ENCODE measurements around the gene TMEM14A.
"Not testable (repeated sequence)": the region's sequence is repeated elsewhere in the genome, so short reads cannot be mapped to it uniquely, and the experiment has no call there.

TMEM14A gene

DNA sequence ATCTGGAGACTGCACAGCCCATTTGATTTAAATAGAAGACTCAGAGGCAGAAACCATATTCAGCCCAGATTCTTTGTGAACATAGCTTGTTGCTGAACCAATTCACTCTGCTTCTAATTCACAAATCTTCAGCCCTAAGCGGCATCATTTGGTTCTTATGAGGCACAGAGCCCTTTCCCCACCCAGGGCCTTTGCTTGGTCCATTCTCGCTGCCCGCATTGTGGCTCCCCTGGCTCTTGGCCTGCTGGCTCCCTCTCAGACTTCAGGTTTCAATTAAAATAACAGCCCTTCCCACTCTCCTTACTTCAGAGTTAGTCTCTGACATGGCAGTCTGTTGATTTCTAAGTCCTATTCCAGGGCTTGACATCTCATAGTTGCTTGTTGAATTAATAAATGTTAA is 9.4 kb upstream of the TMEM14A start:
- no peak for DNase-seq

DNA sequence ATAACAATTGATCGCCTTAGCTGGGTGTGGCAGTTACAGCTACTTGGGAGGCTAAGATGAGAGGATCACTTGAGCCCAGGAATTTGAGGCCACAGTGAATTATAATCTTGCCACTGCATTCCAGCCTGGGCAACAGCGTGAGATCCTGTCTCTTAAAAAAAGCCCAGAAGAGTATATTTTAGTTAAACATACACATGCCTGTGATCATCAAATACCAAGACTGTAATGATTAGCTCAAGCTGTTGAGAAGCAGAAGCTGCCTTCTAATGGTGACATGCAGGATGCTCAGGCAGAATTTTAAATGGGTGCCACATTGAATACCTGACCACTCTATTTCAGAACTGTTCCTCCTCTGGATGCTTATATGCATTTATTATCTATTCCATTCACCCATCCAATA is 8.9 kb upstream of the TMEM14A start:
- DNase-seq, result no peak

DNA sequence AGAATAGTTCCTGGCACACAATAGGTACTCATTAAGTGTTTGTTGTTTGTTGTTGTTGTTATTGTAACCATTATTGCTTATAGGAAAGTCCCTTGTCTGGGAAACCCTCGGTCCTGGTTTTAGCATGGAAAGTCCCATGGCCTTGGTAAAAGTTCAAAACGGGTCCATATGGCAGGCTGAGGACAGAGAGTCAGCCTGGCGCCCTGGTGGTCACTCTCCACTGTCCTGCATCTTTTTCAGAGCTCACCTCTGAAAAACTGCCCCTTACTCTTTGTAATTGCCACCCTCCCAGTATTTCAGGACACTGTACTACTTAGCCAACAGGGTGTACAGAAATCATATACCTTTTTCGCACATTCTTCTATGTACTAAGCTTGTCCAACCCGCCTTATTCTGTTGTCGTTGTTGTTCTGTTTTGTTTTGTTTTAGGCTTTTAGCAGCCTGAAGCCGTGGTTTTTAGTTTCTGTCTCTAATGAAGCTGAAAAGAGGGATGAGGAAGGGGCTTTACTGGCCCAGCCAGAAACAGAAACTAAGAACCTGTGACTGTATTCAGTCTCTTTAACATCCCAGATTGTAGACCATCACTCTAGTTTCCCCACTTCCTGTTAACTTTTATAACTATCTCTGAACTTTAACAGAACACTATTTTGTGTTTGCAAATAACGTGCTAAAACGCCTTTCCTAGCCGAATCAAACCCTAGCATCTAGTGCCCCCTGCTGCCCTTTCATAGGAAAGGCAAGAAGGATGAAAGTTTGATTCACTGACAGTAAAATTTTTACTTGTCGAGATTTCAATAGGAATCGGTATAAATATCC is 7.6 kb upstream of the TMEM14A start:
- peak; percentile 49 for DNase-seq

DNA sequence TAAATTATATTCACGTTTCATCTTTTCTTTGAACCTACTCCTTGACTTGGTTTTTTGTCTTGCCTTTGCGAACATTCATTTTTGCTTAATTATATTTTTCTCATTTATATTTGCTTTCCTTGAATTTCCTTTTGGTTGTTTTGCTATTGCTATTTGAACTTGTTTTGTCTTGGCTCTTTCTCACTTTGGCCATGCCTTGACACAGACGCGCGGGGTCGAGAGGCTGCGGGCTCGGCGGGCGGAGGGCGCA is 7.1 kb upstream of the TMEM14A start:
- DNase-seq, result no peak

DNA sequence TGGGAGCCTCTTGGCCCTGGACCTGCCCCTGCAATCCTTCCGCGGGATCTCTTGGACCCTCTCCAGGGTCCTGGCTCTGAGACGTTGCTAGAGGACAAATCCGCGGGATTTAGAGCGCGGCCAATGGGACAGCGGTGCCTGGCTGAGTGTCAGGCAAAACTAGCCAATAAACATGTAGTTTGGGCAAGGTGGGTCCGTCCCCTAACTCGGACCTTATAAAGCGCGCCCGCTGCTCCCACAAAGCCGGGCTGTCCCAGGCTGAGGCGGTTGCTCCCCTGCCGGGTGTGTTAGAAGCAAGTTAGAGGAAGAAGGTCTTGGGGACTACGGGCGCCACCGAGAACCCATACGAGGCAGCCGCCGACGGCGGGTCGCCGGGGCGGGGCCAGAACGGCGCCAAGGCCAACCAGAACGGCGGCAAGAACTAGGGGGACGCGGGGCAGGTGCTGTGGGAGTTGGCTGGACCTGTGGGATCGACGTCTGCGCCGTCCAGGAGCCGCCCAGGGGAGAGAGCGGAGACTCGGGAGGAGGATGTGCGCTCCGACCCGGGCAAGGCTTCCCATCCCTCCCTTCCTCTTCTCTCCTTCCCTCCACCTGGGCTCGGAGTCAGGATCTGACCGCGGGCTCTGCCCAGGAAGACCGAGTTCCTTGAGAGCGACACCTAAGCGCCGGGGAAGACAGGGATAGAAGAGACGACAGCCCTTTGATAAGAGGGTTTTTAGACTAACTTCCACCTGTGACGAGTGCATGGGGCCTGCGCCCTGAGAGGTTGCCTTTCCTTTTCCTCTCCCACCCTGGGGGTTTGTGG is 6.5 kb upstream of the TMEM14A start:
- peak; percentile 89 for DNase-seq

DNA sequence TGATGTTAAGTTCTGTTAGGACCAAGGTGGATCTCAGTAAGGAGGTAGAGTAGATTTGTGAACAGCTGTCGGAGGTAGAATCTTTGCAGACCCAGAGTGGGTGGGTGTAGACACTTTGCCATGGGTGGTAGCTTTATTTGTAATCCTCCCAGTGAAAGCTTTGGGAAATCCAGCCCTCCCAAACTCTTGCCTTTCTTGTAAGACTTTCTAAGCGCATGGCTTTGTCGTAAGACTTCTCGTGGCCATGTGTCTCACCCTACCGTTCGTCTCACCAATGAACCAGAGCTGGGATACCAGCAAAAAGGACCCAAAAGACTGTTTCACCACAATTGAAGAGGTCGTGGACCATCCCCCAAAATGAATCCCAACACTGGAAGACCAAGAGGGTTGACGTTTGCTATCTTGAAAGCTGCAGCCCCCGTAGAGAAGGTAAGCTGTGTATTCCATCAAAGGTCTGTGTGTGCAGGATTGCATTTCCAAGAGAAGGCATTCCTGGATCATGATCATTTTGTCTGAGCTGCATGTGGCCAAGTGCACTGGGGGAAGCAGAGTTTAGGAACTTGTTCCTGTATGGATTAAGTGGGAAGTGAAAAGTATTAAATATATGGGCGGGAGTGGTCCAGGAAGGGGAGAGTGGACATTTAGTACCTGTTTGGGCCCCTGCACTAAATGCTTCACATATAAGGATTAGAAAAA is 5.8 kb upstream of the TMEM14A start:
- DNase-seq, result no peak

DNA sequence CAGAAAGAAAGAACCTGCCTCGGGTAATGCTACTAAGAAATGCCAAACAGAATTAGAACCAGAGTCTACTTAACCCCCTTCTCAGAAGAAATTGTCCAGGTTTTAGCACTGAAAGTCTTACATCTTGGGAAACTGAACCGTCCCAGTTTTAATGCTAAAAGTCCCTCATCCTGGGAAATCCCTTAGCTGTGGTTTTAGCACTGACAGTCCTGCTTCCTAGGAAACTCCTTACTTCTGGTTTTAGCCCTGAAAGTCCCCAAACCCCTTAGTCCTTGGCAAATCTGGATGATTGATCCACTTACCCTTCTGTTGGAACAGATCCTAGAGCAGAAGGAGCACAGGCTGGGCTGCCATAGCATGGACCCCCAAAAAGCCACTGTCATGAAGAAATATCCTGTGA is 4.8 kb upstream of the TMEM14A start:
- DNase-seq, result no peak

DNA sequence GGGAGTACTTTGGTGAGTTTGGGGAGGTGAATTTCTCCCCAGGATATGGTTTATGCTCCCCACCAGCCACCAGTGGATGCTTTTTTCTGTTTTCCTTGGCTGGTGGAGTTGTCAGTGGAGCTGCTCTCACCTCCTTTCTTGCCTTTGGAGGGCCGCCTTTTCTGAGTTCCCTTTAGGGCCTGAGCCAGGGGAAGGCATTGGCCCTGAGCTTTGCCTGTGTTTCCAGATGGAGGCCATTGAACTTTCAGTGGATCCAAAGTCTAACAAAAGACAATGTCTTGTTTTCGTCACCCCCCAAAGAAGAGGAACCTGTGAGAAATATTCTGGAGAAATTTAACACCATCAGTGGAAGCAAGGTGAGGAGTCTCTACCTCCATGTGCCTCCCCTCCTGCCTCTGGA is 4.4 kb upstream of the TMEM14A start:
- no peak for DNase-seq

DNA sequence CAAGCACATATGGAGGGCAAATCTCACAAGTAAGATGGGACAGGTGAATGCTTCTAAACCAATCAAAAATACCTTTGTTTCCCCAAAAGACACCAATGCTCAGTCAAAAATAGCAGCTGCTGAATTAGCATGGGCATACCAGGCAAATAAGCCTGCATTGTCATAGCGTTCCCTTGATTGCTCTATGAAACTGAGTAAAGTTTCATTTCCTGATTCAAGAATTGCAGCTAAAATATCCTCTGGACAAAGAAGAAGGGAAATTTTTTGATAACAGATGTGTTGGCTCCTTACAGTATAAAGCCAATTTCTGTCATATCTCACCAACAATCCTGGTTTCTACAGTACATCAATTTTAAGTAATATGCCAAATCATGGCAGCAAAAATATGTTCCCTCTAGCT is 3.3 kb upstream of the TMEM14A start:
- no peak for DNase-seq

DNA sequence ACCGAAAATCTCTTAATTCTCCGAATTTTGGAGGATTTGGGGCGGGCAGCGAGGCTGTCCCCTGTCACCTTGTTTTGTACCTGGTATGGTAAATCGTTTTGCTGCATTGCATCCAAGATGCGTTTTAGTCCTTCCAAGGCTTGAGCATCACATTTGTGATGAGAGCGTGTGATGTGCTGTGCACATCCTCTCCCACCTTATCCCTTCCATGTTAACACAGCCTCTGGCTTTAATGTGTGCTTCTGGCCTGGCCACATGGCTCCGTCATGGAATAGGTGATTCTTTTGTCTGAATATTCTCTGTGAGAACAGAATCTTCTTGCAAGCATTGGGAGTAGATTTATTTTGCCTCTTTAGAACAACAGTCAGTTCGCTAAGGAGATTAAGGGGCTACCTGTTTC is 763 bp downstream of the TMEM14A start:
- DNase-seq, result no peak

DNA sequence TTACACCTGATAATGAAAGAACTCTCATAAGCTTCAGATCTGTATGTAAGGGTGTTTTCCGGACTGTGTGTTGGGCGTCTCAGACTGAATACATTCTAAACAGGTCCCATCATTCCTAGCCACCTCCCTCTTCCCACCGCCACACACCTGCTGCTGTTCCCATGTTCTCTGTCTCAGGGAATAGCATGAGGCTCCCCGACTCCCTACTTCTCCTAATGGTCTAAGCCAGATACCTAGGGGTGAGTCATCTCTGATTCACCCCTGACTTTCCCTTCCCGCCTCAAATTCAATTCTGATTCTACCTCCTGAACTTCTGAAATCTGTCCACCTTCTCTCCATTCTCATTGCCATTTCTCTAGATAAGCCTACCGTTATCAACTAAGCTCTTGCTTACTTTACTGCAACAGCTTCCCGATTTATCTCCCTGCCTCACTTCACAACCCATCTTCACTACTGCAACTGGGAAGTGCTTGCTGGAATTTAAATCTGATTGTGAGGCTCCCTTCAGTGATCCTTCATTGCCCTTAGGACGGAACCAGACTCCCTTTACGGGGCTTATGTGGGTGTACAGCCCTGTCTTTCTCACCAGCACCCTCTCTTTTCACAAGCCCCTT is 1.6 kb downstream of the TMEM14A start:
- DNase-seq, result no peak

DNA sequence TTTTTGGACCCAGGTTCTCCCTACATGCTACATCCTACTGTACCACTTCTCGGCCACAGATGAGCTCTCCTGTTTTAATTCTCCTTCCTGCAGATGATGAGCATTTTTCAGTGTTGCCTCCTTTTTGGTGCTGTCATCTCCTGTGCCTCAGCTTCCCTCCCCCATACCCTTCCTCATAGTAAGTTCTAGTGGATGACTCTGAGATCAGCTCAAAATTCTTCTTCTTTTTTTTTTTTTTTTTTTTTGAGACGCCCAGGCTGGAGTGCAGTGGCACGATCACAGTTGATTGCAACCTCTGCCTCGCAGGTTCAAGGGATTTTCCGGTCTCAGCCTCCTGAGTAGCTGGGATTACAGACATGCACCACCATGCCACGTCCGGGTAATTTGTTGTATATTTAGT is 3.8 kb downstream of the TMEM14A start:
- no peak for DNase-seq

DNA sequence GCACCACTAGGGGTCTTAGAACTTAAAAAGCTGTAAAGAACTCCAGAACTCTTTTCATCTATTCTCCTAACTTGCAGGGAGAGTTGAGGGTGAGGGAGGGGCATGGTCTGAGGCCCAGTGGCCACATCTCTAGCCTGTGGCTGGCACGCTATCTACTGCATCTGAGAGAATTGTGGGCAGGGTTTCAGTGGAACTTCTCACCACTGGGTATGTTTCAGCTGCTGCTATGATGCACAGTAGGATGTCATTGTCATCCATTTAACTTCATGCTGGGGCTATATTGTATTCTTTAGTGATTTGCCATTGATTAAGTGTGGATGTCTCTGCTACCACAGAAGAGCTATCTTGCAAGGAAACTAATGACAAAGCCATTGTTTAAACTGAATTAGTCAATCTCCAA is 4.5 kb downstream of the TMEM14A start:
- DNase-seq, result no peak

DNA sequence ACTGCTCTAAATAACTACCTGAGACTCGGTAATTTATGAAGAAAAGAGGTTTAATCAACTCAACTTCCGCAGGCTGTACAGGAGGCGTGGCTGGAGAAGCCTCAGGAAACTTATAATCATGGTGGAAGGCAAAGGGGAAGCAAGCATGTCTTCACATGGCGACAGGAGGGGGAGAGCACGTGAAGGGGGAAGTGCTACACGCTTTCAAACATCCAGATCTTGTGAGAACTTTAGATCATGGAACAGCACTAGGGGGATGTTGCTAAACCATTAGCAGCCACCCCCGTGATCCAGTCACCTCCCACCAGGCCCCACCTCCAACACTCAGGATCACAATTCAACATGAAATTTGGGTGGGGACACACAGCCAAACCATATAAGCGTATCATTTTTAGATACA is 5.7 kb downstream of the TMEM14A start:
- DNase-seq, result not testable (repeated sequence)

DNA sequence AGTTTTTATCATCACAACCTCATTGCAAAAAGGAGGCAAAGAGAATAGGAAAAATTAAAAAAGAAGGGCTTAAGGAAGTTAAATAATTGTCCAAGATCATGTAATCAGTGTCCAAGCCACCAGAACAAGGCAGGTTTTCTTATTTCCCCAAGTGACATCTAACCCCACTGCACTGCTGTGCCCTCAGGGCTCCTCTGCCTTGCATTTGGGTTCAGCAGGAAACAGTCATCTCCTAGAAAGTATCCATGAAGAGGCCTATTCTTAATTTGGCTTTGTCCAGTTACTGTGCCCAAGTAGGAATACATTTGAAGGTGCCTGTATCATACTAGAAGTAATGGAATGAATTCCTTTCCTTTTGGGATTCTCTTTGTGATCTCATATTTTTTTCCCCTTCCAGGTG is 10.5 kb downstream of the TMEM14A start:
- DNase-seq, result no peak

DNA sequence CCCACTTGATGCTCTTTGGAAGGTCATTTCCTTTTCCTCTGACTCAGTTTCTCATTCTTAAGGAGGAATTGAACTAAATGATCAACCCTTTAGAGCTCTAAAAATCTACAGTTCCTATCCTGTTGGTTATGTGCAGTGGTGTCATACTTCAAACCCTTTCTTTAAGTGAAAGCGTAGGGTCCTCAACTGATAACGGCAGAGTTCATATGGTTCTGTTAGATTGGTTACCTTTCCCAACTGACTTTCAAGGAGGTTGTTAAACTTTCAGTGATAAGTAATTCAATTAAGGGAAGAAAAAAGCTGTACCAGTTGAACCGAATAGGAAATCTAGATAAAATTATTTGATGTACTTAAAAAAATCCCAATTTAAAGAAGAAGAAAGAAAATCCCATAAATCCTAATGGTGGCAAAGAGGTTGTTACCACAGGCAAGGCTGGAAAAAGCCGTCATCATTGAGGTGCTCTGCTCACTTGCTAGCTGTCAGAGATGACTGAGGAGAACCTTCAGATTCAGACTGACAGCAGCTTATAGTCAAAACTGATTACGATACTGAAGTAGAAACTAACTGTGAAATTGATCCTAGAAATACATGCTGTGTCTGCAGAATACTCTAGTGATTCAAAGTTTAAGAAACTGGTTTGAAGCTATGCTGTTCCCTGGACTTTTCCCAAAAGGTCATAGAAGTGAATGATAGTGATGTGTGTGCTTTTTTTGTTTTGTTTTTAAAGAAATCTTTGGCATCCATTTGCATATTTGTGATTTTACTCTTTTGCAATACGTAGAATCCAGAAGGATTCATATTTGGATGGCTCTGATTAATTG is 16.2 kb downstream of the TMEM14A start:
- DNase-seq, result no peak

DNA sequence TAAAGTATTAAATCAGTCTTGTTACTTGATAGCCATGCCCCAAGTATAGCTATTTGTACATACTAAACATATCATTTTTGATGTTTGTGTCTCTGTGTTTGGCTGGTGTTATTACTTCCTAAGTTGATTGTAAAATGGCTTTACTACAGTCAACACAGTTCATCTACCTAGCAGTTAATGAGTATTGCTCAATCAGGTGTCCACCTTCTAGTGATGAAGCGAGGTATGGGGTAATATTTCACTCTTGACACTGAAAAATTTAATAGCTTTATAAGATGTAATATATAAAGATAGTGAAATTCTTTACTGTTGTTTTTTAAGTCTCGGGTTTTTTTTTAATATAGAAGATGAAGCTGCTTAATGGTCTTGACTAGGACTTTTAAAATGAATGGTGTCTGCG is 18.9 kb downstream of the TMEM14A start:
- DNase-seq, result no peak

DNA sequence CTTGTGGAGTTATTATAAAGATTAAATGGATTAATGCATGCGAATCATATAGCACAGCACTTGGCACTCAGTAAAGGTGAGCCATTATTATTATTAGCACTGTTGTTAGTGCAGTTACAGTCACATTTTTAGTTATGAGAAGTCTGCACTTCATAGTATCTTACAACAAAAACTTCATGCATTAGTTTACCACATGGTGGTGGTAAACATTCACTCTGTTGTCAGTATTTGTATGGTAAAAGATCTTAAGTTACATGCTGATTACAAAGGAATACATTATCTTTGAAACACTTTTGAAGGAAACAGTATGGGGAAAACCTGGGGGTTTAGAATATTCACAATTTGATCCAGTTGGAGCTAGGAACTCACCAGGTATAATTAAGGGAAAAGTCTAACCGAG is 20.8 kb downstream of the TMEM14A start:
- no peak for DNase-seq

DNA sequence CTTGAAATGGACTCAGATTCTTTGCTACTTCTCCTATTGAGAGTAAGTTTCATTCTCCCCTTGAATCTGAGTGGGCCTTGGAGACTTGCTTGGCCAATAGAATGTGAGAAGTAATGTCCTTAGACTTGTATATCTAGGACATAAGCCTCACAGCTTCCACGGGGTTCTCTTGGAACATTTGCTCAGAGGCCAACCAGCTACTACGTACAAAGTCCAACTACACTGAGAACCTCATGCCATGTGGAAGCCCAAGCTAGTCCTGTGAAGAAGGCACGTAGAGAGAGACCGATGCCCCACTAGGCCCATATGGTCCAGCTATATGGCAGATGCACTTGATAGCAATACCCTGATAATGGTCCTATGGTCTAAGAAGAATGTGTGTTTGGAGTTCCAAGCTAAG is 22.9 kb downstream of the TMEM14A start:
- no peak for DNase-seq

DNA sequence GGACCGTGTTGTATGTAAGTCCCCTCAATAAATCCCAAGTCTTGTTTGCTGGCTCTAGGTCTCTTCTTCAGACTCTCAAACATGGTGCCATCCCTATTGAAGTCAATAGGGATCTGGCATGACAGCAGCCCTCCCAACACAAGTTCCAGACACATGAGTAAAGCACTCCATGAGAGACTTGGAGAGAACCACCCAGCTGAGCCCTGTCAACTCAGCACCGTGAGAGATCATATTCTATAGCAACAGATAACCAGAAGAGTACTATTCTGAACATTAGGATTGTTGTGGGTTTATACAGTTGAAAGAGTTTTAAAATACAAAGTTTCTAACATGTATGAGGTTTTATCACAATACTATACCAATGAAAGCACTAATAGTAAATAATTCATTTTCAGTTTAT is 23.5 kb downstream of the TMEM14A start:
- DNase-seq, result no peak

DNA sequence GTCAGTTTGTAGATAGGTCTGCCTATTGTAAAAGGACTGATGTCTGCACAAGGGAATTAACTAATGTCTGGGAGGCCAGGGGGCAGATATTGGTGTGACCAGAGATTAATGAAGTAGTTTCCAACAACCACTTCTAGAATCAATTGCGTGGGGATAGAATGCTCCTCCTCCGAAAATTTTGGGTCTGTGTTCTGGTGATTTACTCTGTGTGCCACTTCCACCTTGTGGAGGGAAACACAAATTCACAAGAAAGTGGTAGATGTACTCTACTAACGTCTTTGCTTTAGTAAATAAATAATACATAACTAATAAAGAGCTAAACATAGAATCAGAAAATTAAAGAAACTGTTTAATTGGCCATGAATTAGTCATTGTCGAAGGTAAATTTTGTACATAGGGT is 25.5 kb downstream of the TMEM14A start:
- no peak for DNase-seq

DNA sequence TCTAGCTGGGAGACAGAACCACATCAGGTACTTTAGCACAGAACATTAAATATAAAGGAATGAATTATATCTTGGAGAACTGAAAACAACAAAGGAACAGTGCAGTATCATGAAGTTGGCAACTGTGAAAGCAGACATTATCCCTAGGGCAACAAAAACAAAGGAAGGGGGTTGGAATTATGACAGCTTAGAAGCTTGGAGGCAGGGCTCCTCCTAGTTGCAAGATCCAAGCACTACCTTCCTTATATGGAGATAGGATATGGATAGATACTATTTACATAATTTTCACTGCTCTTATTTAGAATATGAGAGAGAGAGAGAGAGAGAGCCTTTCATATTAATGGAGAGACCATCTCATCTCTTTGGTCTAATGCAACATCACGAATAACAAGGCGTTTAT is 27.0 kb downstream of the TMEM14A start:
- DNase-seq, result no peak

DNA sequence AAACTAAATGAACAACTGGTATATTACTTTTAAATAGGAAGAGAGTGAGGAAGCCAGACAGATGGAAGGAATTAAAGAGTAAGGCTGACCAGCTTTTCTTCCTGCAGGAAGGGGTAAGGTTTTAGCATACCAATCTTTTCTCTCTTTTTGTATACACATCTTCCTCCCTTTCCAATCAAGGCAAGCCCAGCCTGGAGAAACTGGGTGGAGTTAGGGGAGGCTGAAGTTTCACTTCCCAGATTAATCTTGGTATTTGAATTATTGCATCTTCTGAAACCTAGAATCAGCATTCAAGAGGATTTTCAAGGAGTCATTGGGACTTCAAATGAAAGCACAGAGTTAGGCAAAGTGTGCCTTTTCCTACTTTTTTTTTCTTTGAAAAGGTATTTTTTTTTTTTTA is 33.1 kb downstream of the TMEM14A start:
- DNase-seq, result no peak

Data from NCI-H1694 (cell line).